Ovary (tissue), 9 donors: ENCODE measurements around the gene SRC. TPM values are rescaled to one million over a fixed set of nuclear protein-coding genes. Genes with fewer than 3 reads are reported as not detected.

Source experiments
- DNase-seq, 5 donors: peaks; one replicate each; pipeline ENCODE4 v3.0.0-alpha.2; 2019 to 2020
- H3K27ac ChIP-seq, 2 donors: fragments of 200-600 bp; one replicate each; pipeline versions ENCODE4 v1.5.1 to v1.8.0; 2019 to 2022
- H3K27me3 ChIP-seq: fragments of 200-600 bp; one replicate; pipeline ENCODE4 v1.8.0; 2022
- H3K36me3 ChIP-seq: fragments of 200-600 bp; sonication (generic); one replicate; pipeline ENCODE4 v1.5.1; 2019
- H3K4me1 ChIP-seq: one replicate; pipeline ENCODE4 v1.8.1; 2013; ENCODE audit warnings: mild to moderate bottlenecking, moderate library complexity; ENCODE audit not compliant: insufficient read depth
- H3K4me3 ChIP-seq: fragments of 200-600 bp; sonication (generic); one replicate; pipeline ENCODE4 v1.5.1; 2017
- H3K9me3 ChIP-seq, 2 donors: fragments of 200-600 bp in 1 of 2; sonication (generic) in 1 of 2; one replicate each; pipeline versions ENCODE4 v1.5.1 to v1.8.1; 2013 to 2019; ENCODE audit warnings: mild to moderate bottlenecking in 1 of 2, moderate library complexity in 1 of 2
- EP300 ChIP-seq: sonication (generic); formaldehyde crosslinking; IDR thresholded peaks from one replicate; pipeline ENCODE4 v1.6.1; 2017; ENCODE audit warnings: antibody characterized with exemption
- POLR2A ChIP-seq: fragments of 450-650 bp; IDR thresholded peaks from one replicate; pipeline ENCODE4 v1.6.1; 2017; ENCODE audit warnings: antibody characterized with exemption, mild to moderate bottlenecking, moderate library complexity
- WGBS, 3 donors: extraction: QIAGEN DNeasy Blood & Tissue Kit in 1 of 3; methylation state at CpG; one replicate each; pipeline versions ENCODE4 v1.1.5 to v1.1.7; 2013 to 2017; 5-methylcytosine and 5-hydroxymethylcytosine counted together
- intact Hi-C, 4 donors: fragments of 100-400 bp; cut with DNase I; formaldehyde crosslinking; loops; one replicate each; pipeline versions ENCODE4 v1.11.0 to v1.15.1; 2022 to 2023
- polyA plus RNA-seq, 2 donors: library from polyadenylated mRNA; stranded (reverse); fragments of 200-250 nt in 1 of 2; fragments of 350-450 nt in 1 of 2; fragmentation: Illumina TruSeq in 1 of 2; extraction: RNeasy Lipid Tissue Mini Kit (QIAGEN cat#74804) in 1 of 2; gene quantifications; one replicate each; pipeline ENCODE4 v1.2.3, GENCODE V29; 2013 to 2014
- total RNA-seq, 7 donors: library from RNA; depleted of rRNA in 2 of 7; stranded (reverse); fragments of >200 nt in 2 of 7; fragmentation: NEBNext Ultra II Directional in 3 of 7; extraction: Animal tissue kit (Norgen Biotek cat#: 25700) in 3 of 7; gene quantifications; one replicate each; pipeline versions ENCODE4 v1.1.0 to v1.2.4, GENCODE V29; 2016 to 2023
- TF ChIP-seq, protein P1 (sequence below), 3 donors: fragments of 450-650 bp in 2 of 3; fragments of 200-600 bp in 1 of 3; IDR thresholded peaks; one replicate each; pipeline versions ENCODE4 v1.5.1 to v1.8.0; 2016 to 2022; ENCODE audit warnings: antibody characterized with exemption in 3 of 3, mild to moderate bottlenecking in 1 of 3
- donor health status: DM: no; HTN: no; CAD: no; lungs with moderate emphysema.
- donor health status: DM: no; HTN: no; CAD: no.
- donor health status: Bipolar disorder and iron deficiency.
- donor health status: DM: yes; HTN: yes; CAD: no.
- donor health status: DM: no; HTN: no; CAD: no.
- donor health status: DM: yes; HTN: yes; CAD: no.

SRC gene
- total and polyA plus RNA-seq, 9 donors: 17.0 to 72.7 (median 34.7) TPM

DNA sequence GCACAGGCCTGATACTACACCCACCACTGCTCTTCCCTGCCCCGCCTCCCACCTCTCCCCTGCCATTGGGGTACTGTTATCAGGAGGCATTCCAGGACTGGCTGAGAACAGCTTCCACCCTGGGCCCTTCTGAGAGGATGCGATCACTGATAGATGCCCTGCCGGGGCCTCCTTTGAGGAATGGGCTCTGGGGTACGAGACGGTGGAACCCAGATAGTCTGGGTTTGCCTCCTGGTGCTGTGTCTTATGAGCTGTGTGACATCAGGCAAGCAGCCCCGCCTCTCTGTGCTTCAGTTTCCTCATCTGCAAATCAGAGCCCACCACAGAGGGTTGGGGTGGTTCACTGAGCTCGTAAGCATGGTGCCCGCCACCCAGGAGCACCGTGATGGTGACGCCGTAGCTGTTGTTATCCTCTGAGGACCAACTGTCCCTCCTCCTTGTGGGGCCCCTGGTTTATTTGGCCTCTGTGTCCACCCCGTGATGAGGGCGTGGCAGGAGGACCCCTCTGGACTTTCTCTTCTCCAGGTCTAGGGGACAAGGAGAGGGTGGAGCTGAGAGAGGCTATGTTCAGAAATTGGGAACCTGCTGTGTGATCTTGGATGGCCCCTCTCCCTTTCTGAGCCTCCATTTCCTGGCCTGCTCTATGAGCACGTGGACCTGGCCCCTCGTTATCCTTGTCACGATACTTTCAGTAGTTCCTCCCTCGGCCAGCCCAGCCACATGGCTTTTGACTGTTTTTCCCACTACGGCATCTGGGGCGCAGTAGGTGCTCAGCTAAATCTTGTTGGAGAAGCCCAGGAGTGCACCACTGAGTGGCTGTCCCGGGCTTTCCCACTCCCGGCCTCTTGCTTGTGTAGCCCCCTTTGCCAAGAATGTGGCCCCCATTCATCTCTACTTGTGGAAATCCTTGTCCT lies 18.3 kb downstream of the SRC start:
- intact Hi-C loops: no loop called here
- no peak overlapping the region for H3K4me3 ChIP-seq
- no peaks in the 10 kb centered on the region for H3K4me1 ChIP-seq
- TF ChIP-seq POLR2A (no peak), EP300 (no peak)
- TF ChIP-seq, protein P1, sequence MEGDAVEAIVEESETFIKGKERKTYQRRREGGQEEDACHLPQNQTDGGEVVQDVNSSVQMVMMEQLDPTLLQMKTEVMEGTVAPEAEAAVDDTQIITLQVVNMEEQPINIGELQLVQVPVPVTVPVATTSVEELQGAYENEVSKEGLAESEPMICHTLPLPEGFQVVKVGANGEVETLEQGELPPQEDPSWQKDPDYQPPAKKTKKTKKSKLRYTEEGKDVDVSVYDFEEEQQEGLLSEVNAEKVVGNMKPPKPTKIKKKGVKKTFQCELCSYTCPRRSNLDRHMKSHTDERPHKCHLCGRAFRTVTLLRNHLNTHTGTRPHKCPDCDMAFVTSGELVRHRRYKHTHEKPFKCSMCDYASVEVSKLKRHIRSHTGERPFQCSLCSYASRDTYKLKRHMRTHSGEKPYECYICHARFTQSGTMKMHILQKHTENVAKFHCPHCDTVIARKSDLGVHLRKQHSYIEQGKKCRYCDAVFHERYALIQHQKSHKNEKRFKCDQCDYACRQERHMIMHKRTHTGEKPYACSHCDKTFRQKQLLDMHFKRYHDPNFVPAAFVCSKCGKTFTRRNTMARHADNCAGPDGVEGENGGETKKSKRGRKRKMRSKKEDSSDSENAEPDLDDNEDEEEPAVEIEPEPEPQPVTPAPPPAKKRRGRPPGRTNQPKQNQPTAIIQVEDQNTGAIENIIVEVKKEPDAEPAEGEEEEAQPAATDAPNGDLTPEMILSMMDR (IDR thresholded peaks at IDR 0.05): no peak
- no peak overlapping the region for H3K27ac ChIP-seq
- 88 to 89% (median 89%) methylated on average over 21 of the region's 21 CpGs for whole genome bisulfite sequencing, 3 donors
- peak in 2 of 5 donors; percentile 17 to 21 for DNase-seq
- H3K9me3 ChIP-seq: no peaks in the 10 kb centered on the region
- no peaks in the 10 kb centered on the region for H3K36me3 ChIP-seq
- H3K27me3 ChIP-seq: no peaks in the 10 kb centered on the region

DNA sequence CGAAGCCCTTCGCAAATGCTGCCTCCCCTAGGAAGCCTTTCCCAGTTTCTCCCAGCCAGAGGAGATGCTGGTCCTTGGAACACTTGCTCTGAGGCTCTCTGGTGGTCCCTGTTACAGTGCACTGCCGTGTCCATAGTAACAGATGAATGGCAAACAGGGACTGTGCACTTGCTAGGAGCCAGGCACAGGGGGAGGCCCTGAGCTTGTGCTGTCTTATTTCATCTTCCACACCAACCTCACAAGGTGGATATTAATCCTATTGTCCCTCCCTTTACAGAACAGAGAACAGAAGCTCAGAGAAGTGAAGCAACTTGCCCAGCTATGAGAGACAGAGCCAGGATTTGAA lies 19.0 kb downstream of the SRC start:
- WGBS, 3 donors: 82 to 85% (median 84%) methylated on average over 3 of the region's 3 CpGs
- peak in 1 of 5 donors; percentile 13 for DNase-seq
- TF ChIP-seq, protein P1 (IDR thresholded peaks at IDR 0.05): no peak
- TF ChIP-seq POLR2A (no peak), EP300 (no peak)
- Histone ChIP-seq H3K36me3 (no peaks in the 10 kb centered on the region), H3K4me3 (no peak overlapping the region), H3K4me1 (no peaks in the 10 kb centered on the region), H3K27me3 (no peaks in the 10 kb centered on the region), H3K27ac (no peak overlapping the region), H3K9me3 (no peaks in the 10 kb centered on the region)
- intact Hi-C loops: no loop called here

DNA sequence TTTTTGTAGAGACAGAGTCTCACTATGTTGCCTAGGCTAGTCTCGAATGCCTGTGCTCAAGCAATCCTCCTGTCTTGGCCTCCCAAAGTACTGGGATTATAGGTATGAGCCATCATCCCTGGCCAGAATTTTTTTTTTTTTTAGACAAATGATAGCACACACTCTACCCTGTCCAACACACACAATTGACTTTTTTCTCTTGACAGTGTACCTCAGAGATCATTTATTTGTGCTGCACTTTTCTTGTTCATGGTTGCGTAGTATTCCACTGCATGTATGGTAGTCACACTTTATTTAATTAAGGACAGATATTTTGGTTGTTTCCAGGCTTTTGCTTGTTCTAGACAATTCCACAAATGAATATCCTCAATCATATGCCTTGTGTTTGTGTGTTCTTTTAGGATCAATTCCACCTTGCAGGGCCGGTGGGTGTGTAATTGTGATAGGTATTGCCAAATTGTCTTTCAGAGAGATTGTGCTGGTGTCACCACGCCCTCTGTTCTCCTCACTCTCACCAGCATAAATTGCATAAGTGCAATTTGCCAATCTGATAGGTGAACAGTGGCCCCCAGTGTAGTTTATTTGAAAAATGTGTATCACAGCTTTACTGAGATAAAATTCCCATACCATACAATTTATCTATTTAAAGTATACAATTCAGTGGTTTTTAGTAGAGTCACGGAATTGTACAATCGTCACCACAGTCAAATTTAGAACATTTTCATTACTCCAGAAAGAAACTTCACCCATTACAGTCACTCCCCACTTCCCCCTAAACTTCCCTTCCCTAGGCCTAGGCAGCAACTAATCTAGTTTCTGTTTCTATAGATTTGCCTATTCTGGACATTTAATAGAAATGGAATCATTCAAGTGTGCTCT lies 20.1 kb downstream of the SRC start:
- intact Hi-C loops: no loop called here
- Histone ChIP-seq H3K27ac (no peak overlapping the region), H3K27me3 (no peaks in the 10 kb centered on the region), H3K4me1 (no peaks in the 10 kb centered on the region), H3K4me3 (no peak overlapping the region), H3K9me3 (no peaks in the 10 kb centered on the region), H3K36me3 (no peaks in the 10 kb centered on the region)
- peak in 1 of 5 donors; percentile 3 for DNase-seq
- TF ChIP-seq, protein P1 (IDR thresholded peaks at IDR 0.05): no peak
- TF ChIP-seq EP300: no peak
- no peak for TF ChIP-seq POLR2A
- WGBS, 3 donors: 94 to 96% (median 95%) methylated on average over 6 of the region's 6 CpGs

DNA sequence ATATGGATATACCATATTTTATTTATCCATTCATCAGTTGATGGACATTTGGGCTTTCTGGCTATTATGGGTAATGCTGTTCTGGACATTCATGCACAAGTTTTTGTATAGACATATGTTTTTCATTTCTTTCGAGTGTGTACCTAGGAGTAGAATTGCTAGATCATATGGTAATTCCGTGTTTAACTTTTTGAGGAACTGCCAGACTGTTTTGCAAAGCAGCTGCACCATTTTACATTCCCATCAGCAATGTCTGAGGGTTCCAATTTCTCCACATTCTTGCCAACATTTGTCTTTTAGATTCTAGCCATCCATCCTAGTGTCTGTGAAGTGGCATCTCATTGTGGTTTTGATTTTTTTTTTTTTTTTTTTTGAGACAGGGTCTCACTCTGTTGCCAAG lies 20.8 kb downstream of the SRC start:
- Histone ChIP-seq H3K27me3 (no peaks in the 10 kb centered on the region), H3K4me1 (no peaks in the 10 kb centered on the region), H3K9me3 (no peaks in the 10 kb centered on the region), H3K36me3 (no peaks in the 10 kb centered on the region), H3K27ac (no peak overlapping the region), H3K4me3 (no peak overlapping the region)
- intact Hi-C loops: no loop called here
- 28 to 41% (median 28%) methylated on average over 2 of the region's 2 CpGs for WGBS, 3 donors
- TF ChIP-seq POLR2A (no peak), EP300 (no peak)
- TF ChIP-seq, protein P1 (IDR thresholded peaks at IDR 0.05): no peak
- no peak for DNase-seq
